ENCODE measurements around the gene MYRIP. TPM values are rescaled to one million over a fixed set of nuclear protein-coding genes. Genes with fewer than 3 reads are reported as not detected.

MYRIP gene
- total RNA-seq, 2 donors from 2014 or later: 4.8 to 9.3 TPM

DNA sequence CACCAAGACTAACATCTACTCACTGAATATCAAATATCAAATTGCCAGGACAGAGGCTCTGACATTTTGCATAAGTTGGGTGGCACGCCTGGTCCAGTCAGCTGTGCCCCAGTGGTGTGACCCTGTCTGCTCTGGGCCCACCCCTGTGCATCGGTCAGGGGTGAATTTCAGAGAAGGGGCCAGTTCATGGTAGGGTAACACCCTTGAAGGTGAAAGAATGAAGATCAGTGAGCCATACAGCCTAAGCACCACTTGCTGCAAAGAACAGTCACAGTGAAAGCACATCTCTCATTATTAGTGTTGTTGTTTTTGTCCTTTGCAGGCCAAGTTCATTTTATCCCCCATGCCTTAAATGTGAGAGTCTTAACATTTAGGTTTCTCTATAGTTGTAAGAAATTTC, 86.8 kb downstream of the MYRIP start:
- 90% methylated on average over 2 of the region's 2 CpGs for WGBS
- H3K9me3 ChIP-seq: no peaks in the 10 kb centered on the region
- no peaks in the 10 kb centered on the region for H3K36me3 ChIP-seq
- no peak overlapping the region for H3K4me3 ChIP-seq
- no peak for TF ChIP-seq POLR2AphosphoS5 (IDR thresholded peaks at IDR 0.05)
- TF ChIP-seq POLR2A (IDR thresholded peaks at IDR 0.05): no peak
- TF ChIP-seq, protein P1, sequence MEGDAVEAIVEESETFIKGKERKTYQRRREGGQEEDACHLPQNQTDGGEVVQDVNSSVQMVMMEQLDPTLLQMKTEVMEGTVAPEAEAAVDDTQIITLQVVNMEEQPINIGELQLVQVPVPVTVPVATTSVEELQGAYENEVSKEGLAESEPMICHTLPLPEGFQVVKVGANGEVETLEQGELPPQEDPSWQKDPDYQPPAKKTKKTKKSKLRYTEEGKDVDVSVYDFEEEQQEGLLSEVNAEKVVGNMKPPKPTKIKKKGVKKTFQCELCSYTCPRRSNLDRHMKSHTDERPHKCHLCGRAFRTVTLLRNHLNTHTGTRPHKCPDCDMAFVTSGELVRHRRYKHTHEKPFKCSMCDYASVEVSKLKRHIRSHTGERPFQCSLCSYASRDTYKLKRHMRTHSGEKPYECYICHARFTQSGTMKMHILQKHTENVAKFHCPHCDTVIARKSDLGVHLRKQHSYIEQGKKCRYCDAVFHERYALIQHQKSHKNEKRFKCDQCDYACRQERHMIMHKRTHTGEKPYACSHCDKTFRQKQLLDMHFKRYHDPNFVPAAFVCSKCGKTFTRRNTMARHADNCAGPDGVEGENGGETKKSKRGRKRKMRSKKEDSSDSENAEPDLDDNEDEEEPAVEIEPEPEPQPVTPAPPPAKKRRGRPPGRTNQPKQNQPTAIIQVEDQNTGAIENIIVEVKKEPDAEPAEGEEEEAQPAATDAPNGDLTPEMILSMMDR (IDR thresholded peaks at IDR 0.05): no peak
- no peaks in the 10 kb centered on the region for H3K4me1 ChIP-seq (replicated peaks)
- H3K27ac ChIP-seq: no peak overlapping the region
- no peaks in the 10 kb centered on the region for H3K27me3 ChIP-seq (replicated peaks; ENCODE audit: insufficient read depth)
- intact Hi-C loops (cut with DNase I): no loop called here
- DNase-seq (ENCODE audit: low spot score): no peak

DNA sequence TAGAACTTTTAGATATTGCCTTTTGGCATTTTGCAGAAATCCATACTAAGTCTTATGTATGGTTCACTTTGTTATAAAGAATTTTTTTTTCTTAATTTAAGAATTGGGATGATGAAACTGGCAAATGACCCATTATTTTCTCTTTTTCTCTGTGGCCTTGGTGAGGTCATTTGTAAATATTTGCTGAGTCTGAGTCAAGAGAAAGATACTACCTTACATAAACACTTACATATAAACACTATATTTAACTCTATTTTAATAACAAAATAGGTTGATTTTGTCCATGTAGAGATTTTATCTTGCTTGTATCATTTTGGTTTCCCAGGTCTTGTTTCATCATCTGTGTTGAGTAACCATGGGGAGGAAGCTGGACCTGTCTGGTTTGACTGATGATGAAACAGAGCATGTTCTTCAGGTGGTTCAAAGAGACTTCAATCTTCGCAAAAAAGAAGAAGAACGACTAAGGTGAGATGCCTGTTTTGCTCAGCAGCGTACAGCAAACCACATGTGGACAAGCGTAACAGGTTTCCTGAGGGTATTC, 91.1 kb downstream of the MYRIP start:
- Histone ChIP-seq H3K9me3 (no peaks in the 10 kb centered on the region), H3K4me3 (no peak overlapping the region), H3K4me1 (replicated peaks) (no peaks in the 10 kb centered on the region), H3K27ac (no peak overlapping the region), H3K27me3 (replicated peaks; ENCODE audit: insufficient read depth) (no peaks in the 10 kb centered on the region), H3K36me3 (no peaks in the 10 kb centered on the region)
- 78% methylated on average over 4 of the region's 4 CpGs for WGBS
- no peak for DNase-seq (ENCODE audit: low spot score)
- no peak for TF ChIP-seq POLR2AphosphoS5 (IDR thresholded peaks at IDR 0.05)
- TF ChIP-seq POLR2A (IDR thresholded peaks at IDR 0.05): no peak
- TF ChIP-seq, protein P1 (IDR thresholded peaks at IDR 0.05): no peak
- intact Hi-C loops (cut with DNase I): no loop called here

DNA sequence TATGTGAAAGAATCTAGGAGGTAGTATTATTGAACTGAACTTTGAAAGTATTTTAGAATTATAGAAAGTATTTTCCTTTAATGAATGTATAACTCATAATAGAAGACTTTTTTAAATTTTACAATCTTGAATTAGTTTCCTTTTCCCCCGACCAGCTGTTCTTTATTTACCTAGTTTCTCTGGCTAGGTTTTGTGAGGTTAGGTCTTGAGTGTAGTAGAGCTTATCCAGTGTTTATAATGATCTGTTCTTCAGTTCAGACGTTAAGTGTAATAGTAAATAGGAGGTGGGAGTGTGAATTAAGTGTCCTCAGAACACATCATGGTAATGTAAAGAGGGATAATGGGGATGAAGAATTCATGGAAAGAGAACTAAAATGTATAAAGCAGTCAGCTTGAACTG, 93.8 kb downstream of the MYRIP start:
- intact Hi-C loops (cut with DNase I): no loop called here
- no peaks in the 10 kb centered on the region for H3K27me3 ChIP-seq (replicated peaks; ENCODE audit: insufficient read depth)
- WGBS: 36% methylated on average over 2 of the region's 2 CpGs

DNA sequence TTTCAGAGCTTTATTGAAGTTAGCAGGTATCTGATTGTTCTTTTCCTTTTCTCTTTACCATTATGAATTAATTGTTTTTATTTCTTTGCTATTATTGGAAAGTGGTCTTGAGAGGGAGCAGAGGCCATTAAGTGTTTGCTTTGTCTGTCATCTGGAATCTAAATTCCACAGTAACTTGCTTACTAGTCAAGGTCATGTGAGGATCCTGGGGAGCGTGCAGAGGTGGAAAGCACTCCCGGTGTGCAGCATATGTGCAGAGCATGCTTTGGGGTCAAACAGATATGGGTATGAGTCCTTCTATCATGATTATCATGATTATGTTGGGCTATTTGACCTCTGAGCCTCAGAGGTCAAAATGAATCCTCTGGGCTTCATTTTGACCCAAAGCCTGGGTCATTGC, 96.4 kb downstream of the MYRIP start:
- 97% methylated on average over 2 of the region's 2 CpGs for WGBS
- Histone ChIP-seq H3K4me3 (no peak overlapping the region), H3K4me1 (replicated peaks) (no peaks in the 10 kb centered on the region), H3K27me3 (replicated peaks; ENCODE audit: insufficient read depth) (no peaks in the 10 kb centered on the region), H3K9me3 (no peaks in the 10 kb centered on the region), H3K36me3 (no peaks in the 10 kb centered on the region), H3K27ac (no peak overlapping the region)
- DNase-seq (ENCODE audit: low spot score): no peak
- TF ChIP-seq, protein P1 (IDR thresholded peaks at IDR 0.05): no peak
- TF ChIP-seq POLR2A (IDR thresholded peaks at IDR 0.05): no peak
- no peak for TF ChIP-seq POLR2AphosphoS5 (IDR thresholded peaks at IDR 0.05)
- intact Hi-C loops (cut with DNase I): no loop called here

More for the DNA sequence above, 93.8 kb downstream of the MYRIP start:
- Histone ChIP-seq H3K9me3 (no peaks in the 10 kb centered on the region), H3K4me1 (replicated peaks) (no peaks in the 10 kb centered on the region), H3K4me3 (no peak overlapping the region), H3K27ac (no peak overlapping the region), H3K36me3 (no peaks in the 10 kb centered on the region)
- no peak for DNase-seq (ENCODE audit: low spot score)
- TF ChIP-seq POLR2A (IDR thresholded peaks at IDR 0.05) (no peak), POLR2AphosphoS5 (IDR thresholded peaks at IDR 0.05) (no peak)
- TF ChIP-seq, protein P1 (IDR thresholded peaks at IDR 0.05): no peak

DNA sequence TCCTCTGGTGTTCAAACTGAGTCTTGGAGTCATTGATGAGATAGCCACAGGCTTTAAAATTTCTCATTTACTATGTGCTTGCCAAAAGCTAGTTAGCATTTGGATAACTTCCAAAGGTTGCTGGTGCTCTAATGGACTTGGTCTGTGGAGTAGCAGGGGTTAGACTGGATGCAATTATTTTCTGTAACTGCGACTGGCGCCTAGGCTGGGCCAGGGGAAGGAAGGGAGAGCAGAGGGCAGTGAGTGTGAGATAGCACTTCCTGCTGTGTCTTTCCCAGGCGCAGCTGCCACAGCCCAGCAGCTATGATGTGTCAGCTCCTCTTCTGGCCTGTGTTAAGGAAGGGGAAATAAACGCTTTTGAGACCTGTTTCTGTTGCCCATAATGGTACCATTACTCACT, 98.6 kb downstream of the MYRIP start:
- Histone ChIP-seq H3K27me3 (replicated peaks; ENCODE audit: insufficient read depth) (no peaks in the 10 kb centered on the region), H3K36me3 (no peaks in the 10 kb centered on the region), H3K27ac (no peak overlapping the region), H3K4me1 (replicated peaks) (no peaks in the 10 kb centered on the region), H3K9me3 (no peaks in the 10 kb centered on the region), H3K4me3 (no peak overlapping the region)
- DNase-seq (ENCODE audit: low spot score): no peak
- TF ChIP-seq POLR2AphosphoS5 (IDR thresholded peaks at IDR 0.05) (no peak), POLR2A (IDR thresholded peaks at IDR 0.05) (no peak)
- TF ChIP-seq, protein P1 (IDR thresholded peaks at IDR 0.05): no peak
- WGBS: 53% methylated on average over 4 of the region's 4 CpGs
- intact Hi-C loops (cut with DNase I): no loop called here
